SK-N-SH (cell line): ENCODE data around the gene GPR160. TPM values are rescaled to one million over a fixed set of nuclear protein-coding genes. Genes with fewer than 3 reads are reported as not detected.

ENCODE experiments used
- CTCF ChIA-PET: fragments of 300-600, 350-600 bp; formaldehyde crosslinking; extraction: SDS; loops from one replicate; lab custom pipeline; 2021; lab: Yijun Ruan, JAX
- POLR2A ChIA-PET: fragments of 350-600 bp; sonication (Branson Sonifier 250); formaldehyde crosslinking; extraction: SDS; loops from one replicate; lab custom pipeline; 2020; ENCODE audit warnings: antibody characterized with exemption, inconsistent platforms; lab: Yijun Ruan, JAX
- DNase-seq: peaks from one replicate; pipeline ENCODE4 v3.0.0; 2012
- H2AFZ ChIP-seq: fragments of 200-600 bp; sonication (generic); 2 replicates; pipeline ENCODE4 v1.8.1; 2016; ENCODE audit warnings: antibody characterized with exemption, mild to moderate bottlenecking, low read depth
- H3F3A ChIP-seq: fragments of 200-600 bp; sonication (generic); replicated peaks from 2 replicates; pipeline ENCODE3; 2016; ENCODE audit warnings: antibody characterized with exemption, mild to moderate bottlenecking; ENCODE audit not compliant: insufficient read depth
- H3K27ac ChIP-seq, 2 experiments: fragments of 200-500 bp in 1 of 2; fragments of 200-600 bp in 1 of 2; sonication (Bioruptor generic) in 1 of 2; sonication (generic), shearing (Covaris generic) in 1 of 2; 2 replicates each; pipeline versions ENCODE4 v1.5.1 to v1.6.1; 2014 to 2016; ENCODE audit warnings: low read depth in 2 of 2, inconsistent platforms in 1 of 2, low read length in 1 of 2, mild to moderate bottlenecking in 1 of 2, mixed read lengths in 1 of 2
- H3K27me3 ChIP-seq: fragments of 200-600 bp; sonication (generic), shearing (Covaris generic); 2 replicates; pipeline ENCODE4 v1.6.1; 2016; ENCODE audit warnings: mixed run types; ENCODE audit not compliant: insufficient read depth
- H3K36me3 ChIP-seq, 2 experiments: fragments of 200-500 bp in 1 of 2; fragments of 200-600 bp in 1 of 2; sonication (Bioruptor generic) in 1 of 2; sonication (generic) in 1 of 2; replicated peaks in 1 of 2; 2 replicates each; pipeline versions ENCODE3 to v1.5.1; 2014 to 2016; ENCODE audit warnings: low read length in 1 of 2, mild to moderate bottlenecking in 1 of 2; ENCODE audit not compliant: insufficient read depth in 2 of 2, control insufficient read depth in 1 of 2
- H3K4me1 ChIP-seq, 2 experiments: fragments of 200-500 bp in 1 of 2; fragments of 200-600 bp in 1 of 2; sonication (Bioruptor generic) in 1 of 2; sonication (generic), shearing (Covaris generic) in 1 of 2; 2 replicates each; pipeline versions ENCODE4 v1.5.1 to v1.6.1; 2014 to 2016; ENCODE audit warnings: low read depth in 1 of 2, low read length in 1 of 2, mixed run types in 1 of 2; ENCODE audit not compliant: insufficient read depth in 2 of 2, control insufficient read depth in 1 of 2
- H3K4me2 ChIP-seq: fragments of 200-600 bp; sonication (generic), shearing (Covaris generic); 2 replicates; pipeline ENCODE4 v1.6.1; 2017; ENCODE audit warnings: mixed run types
- H3K4me3 ChIP-seq, 2 experiments: fragments of 200-500 bp in 1 of 2; fragments of 200-600 bp in 1 of 2; sonication (Bioruptor generic) in 1 of 2; sonication (generic), shearing (Covaris generic) in 1 of 2; 2 replicates each; pipeline versions ENCODE4 v1.5.1 to v1.8.1; 2014 to 2016; ENCODE audit warnings: low read depth in 2 of 2, inconsistent platforms in 1 of 2, low read length in 1 of 2, mild to moderate bottlenecking in 1 of 2, mixed read lengths in 1 of 2, moderate library complexity in 1 of 2
- H3K79me2 ChIP-seq: fragments of 200-600 bp; sonication (generic); 2 replicates; pipeline ENCODE4 v1.8.1; 2017; ENCODE audit warnings: mild to moderate bottlenecking; ENCODE audit not compliant: insufficient read depth
- H3K9ac ChIP-seq: fragments of 200-600 bp; sonication (generic); 2 replicates; pipeline ENCODE4 v1.6.1; 2017; ENCODE audit warnings: mixed run types
- H3K9me2 ChIP-seq: fragments of 200-600 bp; sonication (generic); 2 replicates; pipeline ENCODE4 v1.6.1; 2017; ENCODE audit warnings: mixed run types
- H3K9me3 ChIP-seq: fragments of 200-600 bp; sonication (generic); 2 replicates; pipeline ENCODE4 v1.6.1; 2017; ENCODE audit warnings: mixed run types, mild to moderate bottlenecking, moderate library complexity
- H4K20me1 ChIP-seq: fragments of 200-600 bp; sonication (generic); 2 replicates; pipeline ENCODE4 v1.6.1; 2017; ENCODE audit warnings: mild to moderate bottlenecking, mixed run types; ENCODE audit not compliant: insufficient read depth
- CHD2 ChIP-seq: fragments of 150-350 bp; IDR thresholded peaks from 2 replicates; pipeline ENCODE4 v1.6.1; 2018; ENCODE audit warnings: low read length; ENCODE audit not compliant: partially characterized antibody
- ELF1 ChIP-seq: IDR thresholded peaks from 2 replicates; pipeline ENCODE4 v1.4.0; 2012
- EP300 ChIP-seq, 2 experiments: IDR thresholded peaks; 2 replicates each; pipeline versions ENCODE4 v1.4.0 to v1.6.1; 2012; ENCODE audit warnings: borderline replicate concordance in 1 of 2, low read depth in 1 of 2, low read length in 1 of 2
- EZH2phosphoT487 ChIP-seq: fragments of 200-600 bp; sonication (generic); IDR thresholded peaks from 2 replicates; pipeline ENCODE4 v1.6.1; 2017; ENCODE audit warnings: low read depth, mixed run types, mild to moderate bottlenecking, antibody characterized with exemption, moderate library complexity, borderline replicate concordance
- FOSL2 ChIP-seq: IDR thresholded peaks from 2 replicates; pipeline ENCODE4 v1.4.0; 2012; ENCODE audit warnings: low read depth, mild to moderate bottlenecking, moderate library complexity, borderline replicate concordance
- FOXJ3 ChIP-seq: sonication (generic); formaldehyde crosslinking; IDR thresholded peaks from 2 replicates; pipeline ENCODE4 v1.5.1; 2020; ENCODE audit warnings: mild to moderate bottlenecking, missing genetic modification reagents
- FOXM1 ChIP-seq: IDR thresholded peaks from 2 replicates; pipeline ENCODE4 v1.4.0; 2012; ENCODE audit warnings: low read depth, mild to moderate bottlenecking
- GABPA ChIP-seq: IDR thresholded peaks from 2 replicates; pipeline ENCODE4 v1.4.0; 2012; ENCODE audit warnings: low read depth, mild to moderate bottlenecking
- GATA2 ChIP-seq: sonication (generic); formaldehyde crosslinking; IDR thresholded peaks from 2 replicates; pipeline ENCODE4 v1.5.0; 2020; ENCODE audit warnings: mild to moderate bottlenecking, missing genetic modification reagents
- JUND ChIP-seq: IDR thresholded peaks from 2 replicates; pipeline ENCODE4 v1.4.0; 2012
- MXI1 ChIP-seq: IDR thresholded peaks from 2 replicates; pipeline ENCODE4 v1.6.1; 2012; ENCODE audit warnings: mild to moderate bottlenecking, low read depth, low read length, improper control_type of control experiment
- NFIC ChIP-seq: IDR thresholded peaks from 2 replicates; pipeline ENCODE4 v1.4.0; 2012; ENCODE audit warnings: borderline replicate concordance
- POLR2AphosphoS5 ChIP-seq: IDR thresholded peaks from 2 replicates; pipeline ENCODE4 v1.6.1; 2012; ENCODE audit warnings: low read depth, low read length
- RAD21 ChIP-seq: IDR thresholded peaks from 2 replicates; pipeline ENCODE4 v1.6.1; 2012; ENCODE audit warnings: mild to moderate bottlenecking, low read length
- RXRA ChIP-seq: IDR thresholded peaks from 2 replicates; pipeline ENCODE4 v1.4.0; 2012; ENCODE audit warnings: low read depth, mild to moderate bottlenecking, borderline replicate concordance
- SIN3A ChIP-seq: IDR thresholded peaks from 2 replicates; pipeline ENCODE4 v1.6.1; 2012; ENCODE audit warnings: low read depth, mild to moderate bottlenecking, low read length, moderate library complexity, borderline replicate concordance
- TAF1 ChIP-seq: IDR thresholded peaks from 2 replicates; pipeline ENCODE4 v1.6.1; 2012; ENCODE audit warnings: low read depth, mild to moderate bottlenecking, low read length, moderate library complexity, borderline replicate concordance
- TCF12 ChIP-seq: IDR thresholded peaks from 2 replicates; pipeline ENCODE4 v1.4.0; 2012
- TEAD4 ChIP-seq: IDR thresholded peaks from 2 replicates; pipeline ENCODE4 v1.4.0; 2012; ENCODE audit warnings: mild to moderate bottlenecking, borderline replicate concordance; ENCODE audit not compliant: insufficient read depth
- WGBS: methylation state at CpG from one replicate; pipeline ENCODE4 v1.1.6; 2017; ENCODE audit warnings: low lambda C conversion rate; 5-methylcytosine and 5-hydroxymethylcytosine counted together
- polyA plus RNA-seq, 3 experiments: library from polyadenylated mRNA; depleted of rRNA; stranded (reverse); fragments of >200 nt; gene quantifications; 2 replicates each; pipeline ENCODE4 v1.2.3, GENCODE V29; 2012
- TF ChIP-seq, protein P1 (sequence below): IDR thresholded peaks from 2 replicates; pipeline ENCODE4; 2012
- TF ChIP-seq, protein P2 (sequence below): fragments of 150-350 bp; IDR thresholded peaks from 2 replicates; pipeline ENCODE4 v1.6.1; 2017; ENCODE audit warnings: antibody characterized with exemption, low read length, low read depth, borderline replicate concordance

Gene GPR160
- polyA plus RNA-seq, 1 of the 3 experiments (the other 2 are of a cell fraction) = 0.31 TPM

DNA sequence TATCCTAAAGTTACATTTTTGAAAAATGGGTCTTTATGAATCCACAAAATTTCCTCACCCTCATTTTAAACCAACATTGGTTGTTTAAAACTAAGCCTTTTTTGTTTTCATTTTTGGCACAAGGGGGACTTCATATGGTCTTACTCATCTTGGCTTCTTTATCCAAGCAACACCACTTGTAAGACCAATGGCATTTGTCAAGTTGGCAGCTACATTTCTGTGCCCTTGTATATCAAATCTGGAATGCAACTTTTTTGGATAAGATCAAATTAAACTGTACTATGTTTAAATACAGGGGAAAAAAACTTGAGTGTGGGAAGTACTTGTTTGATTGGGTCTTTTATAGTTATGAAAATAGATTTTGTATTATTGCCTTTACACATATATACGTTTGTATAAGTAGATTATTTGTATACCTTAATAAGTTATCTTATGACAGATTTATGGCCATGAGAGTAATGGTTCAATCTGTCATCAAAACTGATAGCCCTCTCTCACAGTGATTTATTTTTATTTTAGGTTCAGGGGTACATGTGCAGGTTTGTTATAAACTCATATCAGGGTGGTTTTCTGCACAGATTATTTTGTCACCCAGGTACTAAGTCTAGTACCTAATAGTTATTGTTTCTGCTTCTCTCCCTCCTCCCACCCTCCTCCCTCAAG, 43.4 kb downstream of the GPR160 start:
- H3K4me2 ChIP-seq = no peak overlapping the region
- H3K36me3 ChIP-seq = peaks cover 32 to 36% of the 10 kb centered on the region in 2 experiments
- DNase-seq = no peak
- CTCF ChIA-PET = no interaction called here
- no peak overlapping the region for H3K27ac ChIP-seq
- TF ChIP-seq, protein P1, sequence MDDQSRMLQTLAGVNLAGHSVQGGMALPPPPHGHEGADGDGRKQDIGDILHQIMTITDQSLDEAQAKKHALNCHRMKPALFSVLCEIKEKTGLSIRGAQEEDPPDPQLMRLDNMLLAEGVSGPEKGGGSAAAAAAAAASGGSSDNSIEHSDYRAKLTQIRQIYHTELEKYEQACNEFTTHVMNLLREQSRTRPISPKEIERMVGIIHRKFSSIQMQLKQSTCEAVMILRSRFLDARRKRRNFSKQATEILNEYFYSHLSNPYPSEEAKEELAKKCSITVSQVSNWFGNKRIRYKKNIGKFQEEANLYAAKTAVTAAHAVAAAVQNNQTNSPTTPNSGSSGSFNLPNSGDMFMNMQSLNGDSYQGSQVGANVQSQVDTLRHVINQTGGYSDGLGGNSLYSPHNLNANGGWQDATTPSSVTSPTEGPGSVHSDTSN = peak; percentile 69
- TF ChIP-seq JUND (peak; percentile 42), TCF12 (peak; percentile 67), ELF1 (no peak), NFIC (peak; percentile 40; the same call in 1 of the 2 replicates), RXRA (no peak)
- H3K9ac ChIP-seq = no peak overlapping the region
- WGBS = 87% methylated on average over 1 of the region's 1 CpG
- H3K4me1 ChIP-seq = peaks cover 0 to 2% of the 10 kb centered on the region in 2 experiments; a peak in 2 of 4 replicates
- no peak overlapping the region for H2AFZ ChIP-seq
- no peaks in the 10 kb centered on the region for H3K9me3 ChIP-seq
- H3K4me3 ChIP-seq = no peak overlapping the region
- POLR2A ChIA-PET = no interaction called here
- no peaks in the 10 kb centered on the region for H4K20me1 ChIP-seq
- peaks cover 3% of the 10 kb centered on the region for H3F3A ChIP-seq
- no peaks in the 10 kb centered on the region for H3K27me3 ChIP-seq
- H3K9me2 ChIP-seq = no peaks in the 10 kb centered on the region
- no peaks in the 10 kb centered on the region for H3K79me2 ChIP-seq

DNA sequence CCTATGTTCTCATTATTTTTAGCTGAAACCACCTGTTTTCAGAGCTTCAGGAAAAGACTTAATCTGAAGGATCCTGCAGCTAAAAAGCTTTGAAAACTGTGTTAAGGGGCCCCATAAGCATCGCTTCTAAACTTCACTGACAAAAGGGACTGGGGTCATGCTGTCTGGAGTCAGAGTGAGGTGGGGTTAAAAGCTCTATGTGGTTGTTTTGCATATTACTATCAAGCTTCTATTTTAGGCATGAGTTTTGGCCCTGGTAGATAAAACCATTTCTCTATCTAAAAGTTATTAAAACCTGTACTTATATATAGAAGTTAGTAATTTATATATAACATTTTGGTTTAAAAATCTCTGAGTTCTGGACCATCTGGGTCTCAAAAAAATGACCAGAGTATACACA, 45.5 kb downstream of the GPR160 start:
- Histone ChIP-seq H3K79me2 (no peaks in the 10 kb centered on the region), H3K9me2 (no peaks in the 10 kb centered on the region), H3K4me1 (peaks cover 0 to 2% of the 10 kb centered on the region in 2 experiments; a peak in 2 of 4 replicates), H3F3A (peaks cover 6% of the 10 kb centered on the region), H3K36me3 (peaks cover 48 to 53% of the 10 kb centered on the region in 2 experiments), H3K27me3 (no peaks in the 10 kb centered on the region), H3K27ac (no peak overlapping the region), H3K4me2 (no peak overlapping the region), H3K9ac (no peak overlapping the region), H3K9me3 (no peaks in the 10 kb centered on the region), H4K20me1 (no peaks in the 10 kb centered on the region), H2AFZ (no peak overlapping the region), H3K4me3 (no peak overlapping the region)
- ChIA-PET POLR2A (no interaction called here), CTCF (no interaction called here)
- TF ChIP-seq EZH2phosphoT487 (no peak), SIN3A (no peak), GATA2 (CRISPR knock-in tag) (no peak), MXI1 (no peak), FOXJ3 (CRISPR knock-in tag) (no peak), CHD2 (no peak), FOSL2 (no peak), NFIC (no peak), TAF1 (no peak), RAD21 (no peak), POLR2AphosphoS5 (no peak), FOXM1 (no peak), TEAD4 (no peak), JUND (no peak), ELF1 (no peak), GABPA (no peak), EP300 (IDR thresholded peaks at IDR 0.05; ENCODE audit: borderline replicate concordance in 1 of 2, low read depth in 1 of 2, low read length in 1 of 2) (no peak), RXRA (no peak)
- TF ChIP-seq, protein P2, sequence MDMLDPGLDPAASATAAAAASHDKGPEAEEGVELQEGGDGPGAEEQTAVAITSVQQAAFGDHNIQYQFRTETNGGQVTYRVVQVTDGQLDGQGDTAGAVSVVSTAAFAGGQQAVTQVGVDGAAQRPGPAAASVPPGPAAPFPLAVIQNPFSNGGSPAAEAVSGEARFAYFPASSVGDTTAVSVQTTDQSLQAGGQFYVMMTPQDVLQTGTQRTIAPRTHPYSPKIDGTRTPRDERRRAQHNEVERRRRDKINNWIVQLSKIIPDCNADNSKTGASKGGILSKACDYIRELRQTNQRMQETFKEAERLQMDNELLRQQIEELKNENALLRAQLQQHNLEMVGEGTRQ = no peak
- TF ChIP-seq, protein P1 = no peak
- WGBS = 92% methylated on average over 1 of the region's 1 CpG
- DNase-seq = no peak
